AG04450 (cell line): ENCODE measurements around the gene DTX3. TPM values are rescaled to one million over a fixed set of nuclear protein-coding genes. Genes with fewer than 3 reads are reported as not detected.
A peak's percentile ranks its signal among the peaks of the same experiment; 100 is the strongest.

ENCODE experiments used
- CTCF ChIA-PET: fragments of 300-600, 350-600 bp; formaldehyde crosslinking; extraction: SDS; loops from one replicate; lab custom pipeline; 2022; ENCODE audit warnings: antibody characterized with exemption, inconsistent platforms; lab: Charles Lee
- POLR2A ChIA-PET: fragments of 350-600 bp; formaldehyde crosslinking; extraction: SDS; loops from one replicate; lab custom pipeline; 2021; ENCODE audit warnings: antibody characterized with exemption, inconsistent platforms; lab: Yijun Ruan, JAX
- DNase-seq: peaks from one replicate; pipeline ENCODE4 v3.0.0-alpha.2; 2011; ENCODE audit warnings: low read depth, low spot score
- H3K27ac ChIP-seq: one replicate; pipeline ENCODE4 v1.5.1; 2012; ENCODE audit warnings: low read depth, low read length, control low read depth
- H3K27me3 ChIP-seq: one replicate; pipeline ENCODE4 v1.6.0; 2012; ENCODE audit warnings: low read length; ENCODE audit not compliant: control insufficient read depth, insufficient read depth
- H3K4me3 ChIP-seq: 2 replicates; pipeline ENCODE4 v1.5.1; 2011; ENCODE audit warnings: mild to moderate bottlenecking, low read depth, low read length, control low read depth
- H3K9me3 ChIP-seq: 2 replicates; pipeline ENCODE4 v1.5.1; 2012; ENCODE audit warnings: low read length; ENCODE audit not compliant: control insufficient read depth, insufficient read depth
- CTCF ChIP-seq: IDR thresholded peaks from 2 replicates; pipeline ENCODE4 v1.5.1; 2011; ENCODE audit warnings: low read depth, low read length, control low read depth, inconsistent platforms
- polyA plus RNA-seq: library from polyadenylated mRNA; depleted of rRNA; stranded (reverse); fragments of >200 nt; gene quantifications from 2 replicates; pipeline ENCODE4 v1.2.3, GENCODE V29; 2011

Gene DTX3
- polyA plus RNA-seq, 1 experiment, result 24.8 TPM

- TF ChIP-seq CTCF, result no peak
- DNase-seq, result no peak
- no peak overlapping the region for H3K4me3 ChIP-seq
- POLR2A ChIA-PET, result no interaction called here
- no peaks in the 10 kb centered on the region for H3K27me3 ChIP-seq
- CTCF ChIA-PET, result no interaction called here
- no peaks in the 10 kb centered on the region; the same call in 1 of the 2 replicates for H3K9me3 ChIP-seq
- H3K27ac ChIP-seq, result no peak overlapping the region
These were observed 3.5 kb downstream of the DTX3 start for GRCh38 chr12:57607958-57608663.

- POLR2A ChIA-PET, result no interaction called here
- no peak for TF ChIP-seq CTCF
These were observed 4.6 kb downstream of the DTX3 start for GRCh38 chr12:57609101-57609780.

GRCh38 chr12:57609781-57610553 lies 5.3 kb downstream of the DTX3 start:
- Histone ChIP-seq H3K9me3 (no peaks in the 10 kb centered on the region; the same call in 1 of the 2 replicates), H3K4me3 (no peak overlapping the region), H3K27ac (no peak overlapping the region), H3K27me3 (no peaks in the 10 kb centered on the region)
- TF ChIP-seq CTCF, result no peak
- CTCF ChIA-PET, result interaction anchor here (0.6 to 1.4 kb wide), 2 partner anchors 11 to 20 kb away, joined by 3 to 6 read pairs; no protein-coding TSS in a partner anchor
- no peak for DNase-seq
- POLR2A ChIA-PET, result interaction anchor here (1.4 kb wide), 1 partner anchor 89 kb away, joined by 7 read pairs; the partner anchor contains the start of gene DDIT3

More at GRCh38 chr12:57609101-57609780, 4.6 kb downstream of the DTX3 start:
- no peaks in the 10 kb centered on the region for H3K27me3 ChIP-seq
- no peak overlapping the region for H3K4me3 ChIP-seq
- no peak overlapping the region for H3K27ac ChIP-seq
- H3K9me3 ChIP-seq, result no peaks in the 10 kb centered on the region; the same call in 1 of the 2 replicates
- DNase-seq, result no peak
- CTCF ChIA-PET, result interaction anchor here (0.6 kb wide), 1 partner anchor 19 kb away, joined by 6 read pairs; no protein-coding TSS in a partner anchor

- Histone ChIP-seq H3K27me3 (no peaks in the 10 kb centered on the region), H3K27ac (no peak overlapping the region), H3K4me3 (peak overlapping the region; percentile 71), H3K9me3 (no peaks in the 10 kb centered on the region; the same call in 1 of the 2 replicates)
- CTCF ChIA-PET, result interaction anchor here (1.1 to 1.4 kb wide), 2 partner anchors 10 to 115 kb away, joined by 3 read pairs; no protein-coding TSS in a partner anchor
- TF ChIP-seq CTCF, result no peak
- POLR2A ChIA-PET, result interaction anchor here (0.6 to 1.4 kb wide), 7 partner anchors 10 to 115 kb away, joined by 3 to 8 read pairs (median 4); partner anchors contain the start of gene DDIT3
- no peak for DNase-seq
These were observed 6.0 kb downstream of the DTX3 start for GRCh38 chr12:57610554-57611107.
